ENCODE measurements around the gene NRG2.

DNA sequence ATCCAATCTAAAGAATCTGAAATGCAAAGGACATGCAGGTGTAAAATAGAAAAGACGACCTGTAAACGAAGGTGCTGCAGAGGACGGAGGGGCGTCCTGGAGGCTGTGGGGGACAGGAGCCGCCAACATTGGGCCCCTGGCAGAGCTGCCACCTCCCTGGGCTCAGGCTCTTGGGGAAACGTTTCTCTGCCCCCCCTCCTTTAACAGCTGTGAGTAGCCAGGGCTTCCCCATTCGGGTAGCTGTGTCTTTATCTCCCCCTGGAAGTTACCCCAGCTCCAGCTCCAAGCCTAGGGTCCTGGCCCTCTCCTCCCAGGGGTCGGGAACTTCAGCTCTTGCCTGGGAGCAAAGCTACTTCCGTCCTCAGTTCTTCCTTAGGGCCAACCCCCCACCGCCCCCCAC is 196.0 kb downstream of the NRG2 start:
- TF ChIP-seq POLR2AphosphoS5 (IDR thresholded peaks at IDR 0.05; ENCODE audit: low read depth, low read length), result no peak
- no peak for TF ChIP-seq SMC3 (IDR thresholded peaks at IDR 0.05; ENCODE audit: low read depth, low read length)
- TF ChIP-seq, protein P1, sequence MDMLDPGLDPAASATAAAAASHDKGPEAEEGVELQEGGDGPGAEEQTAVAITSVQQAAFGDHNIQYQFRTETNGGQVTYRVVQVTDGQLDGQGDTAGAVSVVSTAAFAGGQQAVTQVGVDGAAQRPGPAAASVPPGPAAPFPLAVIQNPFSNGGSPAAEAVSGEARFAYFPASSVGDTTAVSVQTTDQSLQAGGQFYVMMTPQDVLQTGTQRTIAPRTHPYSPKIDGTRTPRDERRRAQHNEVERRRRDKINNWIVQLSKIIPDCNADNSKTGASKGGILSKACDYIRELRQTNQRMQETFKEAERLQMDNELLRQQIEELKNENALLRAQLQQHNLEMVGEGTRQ (IDR thresholded peaks at IDR 0.05; ENCODE audit: borderline replicate concordance, low read depth, low read length), result no peak
- TF ChIP-seq, protein P2, sequence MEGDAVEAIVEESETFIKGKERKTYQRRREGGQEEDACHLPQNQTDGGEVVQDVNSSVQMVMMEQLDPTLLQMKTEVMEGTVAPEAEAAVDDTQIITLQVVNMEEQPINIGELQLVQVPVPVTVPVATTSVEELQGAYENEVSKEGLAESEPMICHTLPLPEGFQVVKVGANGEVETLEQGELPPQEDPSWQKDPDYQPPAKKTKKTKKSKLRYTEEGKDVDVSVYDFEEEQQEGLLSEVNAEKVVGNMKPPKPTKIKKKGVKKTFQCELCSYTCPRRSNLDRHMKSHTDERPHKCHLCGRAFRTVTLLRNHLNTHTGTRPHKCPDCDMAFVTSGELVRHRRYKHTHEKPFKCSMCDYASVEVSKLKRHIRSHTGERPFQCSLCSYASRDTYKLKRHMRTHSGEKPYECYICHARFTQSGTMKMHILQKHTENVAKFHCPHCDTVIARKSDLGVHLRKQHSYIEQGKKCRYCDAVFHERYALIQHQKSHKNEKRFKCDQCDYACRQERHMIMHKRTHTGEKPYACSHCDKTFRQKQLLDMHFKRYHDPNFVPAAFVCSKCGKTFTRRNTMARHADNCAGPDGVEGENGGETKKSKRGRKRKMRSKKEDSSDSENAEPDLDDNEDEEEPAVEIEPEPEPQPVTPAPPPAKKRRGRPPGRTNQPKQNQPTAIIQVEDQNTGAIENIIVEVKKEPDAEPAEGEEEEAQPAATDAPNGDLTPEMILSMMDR (IDR thresholded peaks at IDR 0.05), result no peak
- TF ChIP-seq, protein P3, sequence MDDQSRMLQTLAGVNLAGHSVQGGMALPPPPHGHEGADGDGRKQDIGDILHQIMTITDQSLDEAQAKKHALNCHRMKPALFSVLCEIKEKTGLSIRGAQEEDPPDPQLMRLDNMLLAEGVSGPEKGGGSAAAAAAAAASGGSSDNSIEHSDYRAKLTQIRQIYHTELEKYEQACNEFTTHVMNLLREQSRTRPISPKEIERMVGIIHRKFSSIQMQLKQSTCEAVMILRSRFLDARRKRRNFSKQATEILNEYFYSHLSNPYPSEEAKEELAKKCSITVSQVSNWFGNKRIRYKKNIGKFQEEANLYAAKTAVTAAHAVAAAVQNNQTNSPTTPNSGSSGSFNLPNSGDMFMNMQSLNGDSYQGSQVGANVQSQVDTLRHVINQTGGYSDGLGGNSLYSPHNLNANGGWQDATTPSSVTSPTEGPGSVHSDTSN (IDR thresholded peaks at IDR 0.05), result no peak
- TF ChIP-seq JUND (IDR thresholded peaks at IDR 0.05), result no peak
